ENCODE results near the gene TMEM203. TPM values are rescaled to one million over a fixed set of nuclear protein-coding genes. Genes with fewer than 3 reads are reported as not detected.

TMEM203 gene
- total and polyA plus RNA-seq, 2 of the 13 experiments (the other 11 are each of a cell fraction or from before 2014, with no cell fraction given), result 23.4 to 36.7 TPM

GRCh38 chr9:137229903-137230704, 24.7 kb upstream of the TMEM203 start (continued):
- TF ChIP-seq NRL (CRISPR knock-in tag; IDR thresholded peaks at IDR 0.05; ENCODE audit: borderline replicate concordance), result peak; percentile 78
- no peak for TF ChIP-seq ZNF691 (CRISPR knock-in tag; IDR thresholded peaks at IDR 0.05; ENCODE audit: borderline replicate concordance, low read depth)
- no peak for TF ChIP-seq ZNF275 (CRISPR knock-in tag; IDR thresholded peaks at IDR 0.05; ENCODE audit: borderline replicate concordance)
- TF ChIP-seq ZMYM2 (CRISPR knock-in tag; IDR thresholded peaks at IDR 0.05), result no peak
- TF ChIP-seq HHEX (CRISPR knock-in tag; IDR thresholded peaks at IDR 0.05), result no peak
- TF ChIP-seq TGIF2 (CRISPR knock-in tag; IDR thresholded peaks at IDR 0.05), result no peak
- TF ChIP-seq MAFF (IDR thresholded peaks at IDR 0.05; ENCODE audit: low read depth, low read length), result peak; percentile 19; the same call in 1 of the 2 replicates
- no peak for TF ChIP-seq ERF (CRISPR knock-in tag; IDR thresholded peaks at IDR 0.05)
- TF ChIP-seq ZSCAN22 (CRISPR knock-in tag; IDR thresholded peaks at IDR 0.05), result no peak
- no peak for TF ChIP-seq AKNA (CRISPR knock-in tag; IDR thresholded peaks at IDR 0.05; ENCODE audit: borderline replicate concordance)
- no peak for TF ChIP-seq ZBTB8A (CRISPR knock-in tag; IDR thresholded peaks at IDR 0.05; ENCODE audit: borderline replicate concordance, low read depth)
- TF ChIP-seq ZNF574 (CRISPR knock-in tag; IDR thresholded peaks at IDR 0.05), result peak; percentile 72
- 0 out of 2 replicates have a peak, but pooled peaks have one; percentile 30 for TF ChIP-seq IKZF5 (CRISPR knock-in tag; IDR thresholded peaks at IDR 0.05)
- TF ChIP-seq TFDP1 (CRISPR knock-in tag; IDR thresholded peaks at IDR 0.05; ENCODE audit: borderline replicate concordance), result no peak; the same call in 1 of the 2 replicates
- TF ChIP-seq ARNT (IDR thresholded peaks at IDR 0.05), result no peak
- TF ChIP-seq TP53 (CRISPR knock-in tag; conservative IDR thresholded peaks at IDR 0.05), result no peak
